ENCODE measurements around the gene METRNL.

The METRNL gene

DNA sequence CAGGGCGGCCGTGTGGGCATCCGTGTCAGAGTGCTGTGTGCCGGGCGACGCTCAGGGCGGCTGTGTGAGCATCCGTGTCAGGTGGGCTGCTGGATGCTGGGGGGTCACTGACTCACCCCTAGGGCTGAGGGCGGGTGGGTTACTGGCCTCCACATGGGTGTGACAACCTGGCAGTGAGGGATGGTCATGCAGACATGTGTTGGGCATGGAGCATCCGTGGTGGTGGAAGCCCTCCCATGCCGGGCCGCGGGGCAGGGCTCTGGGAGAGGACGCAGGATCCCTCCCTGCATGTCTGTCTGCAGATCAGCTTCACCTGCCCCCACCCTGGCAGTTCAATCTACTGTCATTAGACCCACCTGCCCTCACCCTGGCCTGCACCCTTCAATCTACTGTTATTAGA is 56.3 kb downstream of the METRNL start:
- no peaks in the 10 kb centered on the region for H3K9me2 ChIP-seq (replicated peaks; ENCODE audit: insufficient read depth, low read length)
- H3K36me3 ChIP-seq (ENCODE audit: low read length) = no peaks in the 10 kb centered on the region
- no peaks in the 10 kb centered on the region for H3F3A ChIP-seq (ENCODE audit: insufficient read depth)
- H3K9me3 ChIP-seq (ENCODE audit: insufficient read depth, low read length) = no peaks in the 10 kb centered on the region
- no peaks in the 10 kb centered on the region; the same call in 1 of the 2 replicates for H3K27me3 ChIP-seq (ENCODE audit: low read length)
- no peak overlapping the region for H3K4me3 ChIP-seq (ENCODE audit: insufficient read depth, low read length, poor library complexity, severe bottlenecking)
- no peaks in the 10 kb centered on the region for H3K79me2 ChIP-seq (ENCODE audit: insufficient read depth, low read length)
- H4K20me1 ChIP-seq (ENCODE audit: low read depth, low read length) = no peaks in the 10 kb centered on the region
- no peak overlapping the region for H3K4me2 ChIP-seq (ENCODE audit: low read depth, low read length, poor library complexity, severe bottlenecking)
- H3K27ac ChIP-seq (ENCODE audit: low read depth, low read length) = no peak overlapping the region
- no peak overlapping the region for H3K9ac ChIP-seq (ENCODE audit: low read length)
- no peak overlapping the region for H2AFZ ChIP-seq (ENCODE audit: low read depth, low read length, severe bottlenecking)
- TF ChIP-seq EZH2phosphoT487 (conservative IDR thresholded peaks at IDR 0.05; ENCODE audit: low read length) = no peak
- TF ChIP-seq, protein P1, sequence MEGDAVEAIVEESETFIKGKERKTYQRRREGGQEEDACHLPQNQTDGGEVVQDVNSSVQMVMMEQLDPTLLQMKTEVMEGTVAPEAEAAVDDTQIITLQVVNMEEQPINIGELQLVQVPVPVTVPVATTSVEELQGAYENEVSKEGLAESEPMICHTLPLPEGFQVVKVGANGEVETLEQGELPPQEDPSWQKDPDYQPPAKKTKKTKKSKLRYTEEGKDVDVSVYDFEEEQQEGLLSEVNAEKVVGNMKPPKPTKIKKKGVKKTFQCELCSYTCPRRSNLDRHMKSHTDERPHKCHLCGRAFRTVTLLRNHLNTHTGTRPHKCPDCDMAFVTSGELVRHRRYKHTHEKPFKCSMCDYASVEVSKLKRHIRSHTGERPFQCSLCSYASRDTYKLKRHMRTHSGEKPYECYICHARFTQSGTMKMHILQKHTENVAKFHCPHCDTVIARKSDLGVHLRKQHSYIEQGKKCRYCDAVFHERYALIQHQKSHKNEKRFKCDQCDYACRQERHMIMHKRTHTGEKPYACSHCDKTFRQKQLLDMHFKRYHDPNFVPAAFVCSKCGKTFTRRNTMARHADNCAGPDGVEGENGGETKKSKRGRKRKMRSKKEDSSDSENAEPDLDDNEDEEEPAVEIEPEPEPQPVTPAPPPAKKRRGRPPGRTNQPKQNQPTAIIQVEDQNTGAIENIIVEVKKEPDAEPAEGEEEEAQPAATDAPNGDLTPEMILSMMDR (IDR thresholded peaks at IDR 0.05; ENCODE audit: insufficient read depth, low read length, poor library complexity, severe bottlenecking) = no peak

DNA sequence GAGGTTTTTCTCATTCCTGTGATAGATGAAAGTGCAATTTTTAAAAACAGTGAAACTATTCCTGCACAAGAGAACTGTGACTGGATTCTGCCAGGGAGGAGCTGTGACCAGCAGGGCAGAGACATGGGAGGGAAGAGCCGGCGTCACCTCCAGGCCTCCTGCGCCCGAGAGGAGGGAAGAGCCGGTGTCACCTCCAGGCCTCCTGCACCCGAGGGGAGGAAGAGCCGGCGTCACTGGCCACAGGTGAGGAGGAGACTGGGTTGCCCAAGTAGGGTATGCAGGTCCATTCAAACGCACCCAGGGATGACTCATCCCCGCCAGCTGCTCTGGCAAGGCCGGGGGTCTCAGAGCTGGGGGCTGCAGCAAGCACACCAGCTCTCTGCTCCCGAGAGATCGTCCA is 56.7 kb downstream of the METRNL start:
- TF ChIP-seq, protein P1 (IDR thresholded peaks at IDR 0.05; ENCODE audit: insufficient read depth, low read length, poor library complexity, severe bottlenecking) = no peak
- no peak for TF ChIP-seq EZH2phosphoT487 (conservative IDR thresholded peaks at IDR 0.05; ENCODE audit: low read length)
- no peaks in the 10 kb centered on the region; the same call in 1 of the 2 replicates for H3K27me3 ChIP-seq (ENCODE audit: low read length)

DNA sequence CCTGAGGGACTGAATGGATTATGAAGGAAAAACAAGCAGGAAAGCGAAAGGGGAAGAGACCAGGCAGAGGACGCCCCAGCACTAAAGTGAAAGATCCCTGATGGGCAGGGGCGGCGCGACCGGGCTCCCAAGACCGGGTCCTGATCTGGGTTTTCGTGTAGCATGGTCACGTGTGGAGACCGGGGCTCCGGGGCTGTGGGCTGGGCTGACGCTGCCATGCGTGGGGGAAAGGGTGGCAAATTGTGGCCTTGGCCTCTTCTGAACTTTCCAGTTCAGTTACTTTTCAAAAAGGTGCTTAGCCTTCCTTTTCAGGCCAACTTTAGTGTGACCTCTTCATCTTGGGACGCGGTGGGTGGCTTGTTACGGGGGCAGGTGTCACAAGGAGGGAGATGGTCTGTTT is 57.5 kb downstream of the METRNL start:
- no peak overlapping the region for H3K9ac ChIP-seq (ENCODE audit: low read length)
- TF ChIP-seq, protein P1 (IDR thresholded peaks at IDR 0.05; ENCODE audit: insufficient read depth, low read length, poor library complexity, severe bottlenecking) = no peak
- TF ChIP-seq EZH2phosphoT487 (conservative IDR thresholded peaks at IDR 0.05; ENCODE audit: low read length) = no peak
- no peaks in the 10 kb centered on the region for H3F3A ChIP-seq (ENCODE audit: insufficient read depth)
- no peaks in the 10 kb centered on the region for H3K79me2 ChIP-seq (ENCODE audit: insufficient read depth, low read length)
- H3K4me2 ChIP-seq (ENCODE audit: low read depth, low read length, poor library complexity, severe bottlenecking) = no peak overlapping the region
- no peaks in the 10 kb centered on the region for H3K9me2 ChIP-seq (replicated peaks; ENCODE audit: insufficient read depth, low read length)
- peaks cover 5% of the 10 kb centered on the region; the same call in 1 of the 2 replicates for H3K9me3 ChIP-seq (ENCODE audit: insufficient read depth, low read length)
- H2AFZ ChIP-seq (ENCODE audit: low read depth, low read length, severe bottlenecking) = no peak overlapping the region
- H3K4me3 ChIP-seq (ENCODE audit: insufficient read depth, low read length, poor library complexity, severe bottlenecking) = no peak overlapping the region
- no peaks in the 10 kb centered on the region for H4K20me1 ChIP-seq (ENCODE audit: low read depth, low read length)
- no peak overlapping the region for H3K27ac ChIP-seq (ENCODE audit: low read depth, low read length)
- 0 out of 2 replicates have a peak, but pooled peaks cover 3% of the 10 kb centered on the region for H3K36me3 ChIP-seq (ENCODE audit: low read length)
- H3K27me3 ChIP-seq (ENCODE audit: low read length) = no peaks in the 10 kb centered on the region; the same call in 1 of the 2 replicates

More for the DNA sequence above, 56.7 kb downstream of the METRNL start:
- Histone ChIP-seq H3K36me3 (ENCODE audit: low read length) (0 out of 2 replicates have a peak, but pooled peaks cover 3% of the 10 kb centered on the region), H3K4me3 (ENCODE audit: insufficient read depth, low read length, poor library complexity, severe bottlenecking) (no peak overlapping the region), H2AFZ (ENCODE audit: low read depth, low read length, severe bottlenecking) (no peak overlapping the region), H4K20me1 (ENCODE audit: low read depth, low read length) (no peaks in the 10 kb centered on the region), H3K9me3 (ENCODE audit: insufficient read depth, low read length) (0 out of 2 replicates have a peak, but pooled peaks cover 3% of the 10 kb centered on the region), H3K4me2 (ENCODE audit: low read depth, low read length, poor library complexity, severe bottlenecking) (no peak overlapping the region), H3K79me2 (ENCODE audit: insufficient read depth, low read length) (no peaks in the 10 kb centered on the region), H3K9ac (ENCODE audit: low read length) (no peak overlapping the region), H3K9me2 (replicated peaks; ENCODE audit: insufficient read depth, low read length) (no peaks in the 10 kb centered on the region), H3K27ac (ENCODE audit: low read depth, low read length) (no peak overlapping the region), H3F3A (ENCODE audit: insufficient read depth) (no peaks in the 10 kb centered on the region)

Measured in SU-DHL-6 (cell line).